GM21619 (cell line): ENCODE data around the gene LKAAEAR1.
A peak's percentile ranks its signal among the peaks of the same experiment; 100 is the strongest.

ENCODE experiments used
- ATAC-seq: cut with Tn5 transposase; IDR thresholded peaks from one replicate; pipeline ENCODE4 v1.9.1; 2021; ENCODE audit not compliant: unreplicated experiment

The LKAAEAR1 gene

GRCh38 chr20:64080013-64080812 is 4.0 kb downstream of the LKAAEAR1 start, which contains the start of gene OPRL1:
TSS of gene OPRL1 (plus strand) at chr20:64080082. CDS start at chr20:64092721, 12,639 bp downstream.
- ATAC-seq: no peak

GRCh38 chr20:64079273-64080012 is 4.8 kb downstream of the LKAAEAR1 start, which contains the start of gene RGS19:
TSS of gene RGS19 (minus strand) at chr20:64079518. CDS start at chr20:64076886, 2,632 bp downstream.
- ATAC-seq: peak; percentile 36

GRCh38 chr20:64078934-64079272 is 5.3 kb downstream of the LKAAEAR1 start:
- no peak for ATAC-seq

- no peak for ATAC-seq
Measured at GRCh38 chr20:64077876-64078551, 6.2 kb downstream of the LKAAEAR1 start.

GRCh38 chr20:64077541-64077875 is 6.7 kb downstream of the LKAAEAR1 start:
- no peak for ATAC-seq

GRCh38 chr20:64077094-64077493 is 7.1 kb downstream of the LKAAEAR1 start:
- ATAC-seq: no peak

GRCh38 chr20:64076061-64076997 is 7.9 kb downstream of the LKAAEAR1 start:
- no peak for ATAC-seq

- no peak for ATAC-seq
Measured at GRCh38 chr20:64075556-64075955, 8.6 kb downstream of the LKAAEAR1 start.

- no peak for ATAC-seq
Measured at GRCh38 chr20:64074963-64075362, 9.2 kb downstream of the LKAAEAR1 start.

- ATAC-seq: no peak
Measured at GRCh38 chr20:64074184-64074789, 9.9 kb downstream of the LKAAEAR1 start.

GRCh38 chr20:64073476-64074183 is 10.6 kb downstream of the LKAAEAR1 start:
- no peak for ATAC-seq

- no peak for ATAC-seq
Measured at GRCh38 chr20:64072498-64073063, 11.6 kb downstream of the LKAAEAR1 start.

GRCh38 chr20:64071341-64072332 is 12.6 kb downstream of the LKAAEAR1 start:
- no peak for ATAC-seq

- no peak for ATAC-seq
Measured at GRCh38 chr20:64070244-64070993, 13.8 kb downstream of the LKAAEAR1 start.

- no peak for ATAC-seq
Measured at GRCh38 chr20:64069614-64070243, 14.5 kb downstream of the LKAAEAR1 start.

GRCh38 chr20:64069209-64069613 is 15.0 kb downstream of the LKAAEAR1 start:
- ATAC-seq: no peak
